OCI-LY7 (cell line): ENCODE data around the gene RIN1. TPM values are rescaled to one million over a fixed set of nuclear protein-coding genes. Genes with fewer than 3 reads are reported as not detected.
"Not testable (repeated sequence)": the region's sequence is repeated elsewhere in the genome, so short reads cannot be mapped to it uniquely, and the experiment has no call there.

ENCODE experiments used
- BruUV-seq: library from RNA; stranded (reverse); fragments of 400-500 nt; replicated peaks from 2 replicates; lab custom pipeline; 2021; lab: Mats Ljungman, UMichigan
- CTCF ChIA-PET: fragments of 300-600 bp; sonication (Branson Sonifier 250); formaldehyde crosslinking; loops from one replicate; lab custom pipeline; 2022; ENCODE audit warnings: antibody characterized with exemption; ENCODE audit not compliant: unreplicated experiment; lab: Charles Lee
- POLR2A ChIA-PET: fragments of 300-600 bp; sonication (Branson Sonifier 250); formaldehyde crosslinking; loops from one replicate; lab custom pipeline; 2022; ENCODE audit warnings: antibody characterized with exemption; lab: Charles Lee
- DNase-seq: peaks from one replicate; pipeline ENCODE4 v3.0.0-alpha.2; 2015; ENCODE audit warnings: low spot score
- H2AFZ ChIP-seq: fragments of 200-600 bp; sonication (generic), shearing (Covaris generic); 2 replicates; pipeline ENCODE4 v1.6.1; 2014; ENCODE audit warnings: mild to moderate bottlenecking, antibody characterized with exemption, low read length, moderate library complexity
- H3K27ac ChIP-seq: fragments of 200-600 bp; sonication (generic); 2 replicates; pipeline ENCODE4 v1.5.1; 2014; ENCODE audit warnings: mixed run types, low read depth, mild to moderate bottlenecking, moderate library complexity, low read length, inconsistent platforms; ENCODE audit not compliant: poor library complexity, severe bottlenecking
- H3K36me3 ChIP-seq: fragments of 200-600 bp; sonication (generic); 2 replicates; pipeline ENCODE4 v1.6.1; 2014; ENCODE audit warnings: mild to moderate bottlenecking, antibody characterized with exemption, low read length, moderate library complexity, mixed read lengths; ENCODE audit not compliant: insufficient read depth
- H3K4me1 ChIP-seq: fragments of 200-600 bp; sonication (generic); 2 replicates; pipeline ENCODE4 v1.5.1; 2014; ENCODE audit warnings: mild to moderate bottlenecking, low read length; ENCODE audit not compliant: insufficient read depth, poor library complexity, severe bottlenecking
- H3K4me2 ChIP-seq: fragments of 200-600 bp; sonication (generic); 2 replicates; pipeline ENCODE4 v1.6.1; 2014; ENCODE audit warnings: mild to moderate bottlenecking, low read length
- H3K4me3 ChIP-seq: fragments of 200-600 bp; sonication (generic); 2 replicates; pipeline ENCODE4 v1.5.1; 2014; ENCODE audit warnings: mild to moderate bottlenecking, low read depth, low read length; ENCODE audit not compliant: poor library complexity, severe bottlenecking
- H3K79me2 ChIP-seq: fragments of 200-600 bp; sonication (generic); 2 replicates; pipeline ENCODE4 v1.6.1; 2016; ENCODE audit warnings: low read depth, mild to moderate bottlenecking, low read length, moderate library complexity, mixed read lengths; ENCODE audit not compliant: insufficient read depth
- H3K9me2 ChIP-seq: fragments of 200-600 bp; sonication (generic); 2 replicates; pipeline ENCODE4 v1.6.1; 2016; ENCODE audit warnings: mild to moderate bottlenecking, low read length, mixed read lengths; ENCODE audit not compliant: insufficient read depth
- H3K9me3 ChIP-seq: fragments of 200-600 bp; sonication (generic); 2 replicates; pipeline ENCODE4 v1.6.1; 2014; ENCODE audit warnings: mild to moderate bottlenecking, mixed run types, low read length, mixed read lengths
- H4K20me1 ChIP-seq: fragments of 200-600 bp; sonication (generic); 2 replicates; pipeline ENCODE4 v1.6.1; 2014; ENCODE audit warnings: mild to moderate bottlenecking, antibody characterized with exemption, low read length, moderate library complexity, mixed read lengths; ENCODE audit not compliant: insufficient read depth
- CTCF ChIP-seq: fragments of 200-600 bp; sonication (generic); conservative IDR thresholded peaks from 2 replicates; pipeline ENCODE4 v1.5.1; 2014; ENCODE audit warnings: mild to moderate bottlenecking, antibody characterized with exemption, low read length, moderate library complexity, mixed read lengths
- EZH2phosphoT487 ChIP-seq: fragments of 200-600 bp; sonication (generic); IDR thresholded peaks from 2 replicates; pipeline ENCODE4 v1.6.1; 2018; ENCODE audit warnings: low read depth, borderline replicate concordance, mild to moderate bottlenecking, mixed run types, antibody characterized with exemption, low read length, moderate library complexity, mixed read lengths
- intact Hi-C: fragments of 100-400 bp; cut with micrococcal nuclease; formaldehyde crosslinking; loops from one replicate; pipeline ENCODE4 v1.10.0; 2022; ENCODE audit not compliant: unreplicated experiment
- total RNA-seq, 2 experiments: library from RNA; depleted of rRNA in 1 of 2; stranded (reverse); fragments of >200 nt in 1 of 2; shearing (Covaris generic) in 1 of 2; gene quantifications; 2 replicates each; pipeline ENCODE4 v1.2.3, GENCODE V29; 2014 to 2022

RIN1 gene
- total RNA-seq, 2 experiments from 2014 or later: 1.6 to 2.9 TPM

- POLR2A ChIA-PET: no interaction called here
- peaks cover 48% of the 10 kb centered on the region for H3K4me1 ChIP-seq
Measured at GRCh38 chr11:66321606-66322005, 14.6 kb downstream of the RIN1 start.

GRCh38 chr11:66320748-66321147 is 15.5 kb downstream of the RIN1 start:
- DNase-seq, POLR2A ChIA-PET, H3K9me3 ChIP-seq, H3K9me2 ChIP-seq, H3K79me2 ChIP-seq, H3K27ac ChIP-seq, H2AFZ ChIP-seq, H3K4me3 ChIP-seq, H4K20me1 ChIP-seq, H3K36me3 ChIP-seq, BruUV-seq, H3K4me2 ChIP-seq, intact Hi-C loops, CTCF ChIA-PET: not testable (repeated sequence)
- H3K4me1 ChIP-seq: peaks cover 39% of the 10 kb centered on the region

More at GRCh38 chr11:66321606-66322005, 14.6 kb downstream of the RIN1 start:
- no peak overlapping the region for H2AFZ ChIP-seq
- H3K27ac ChIP-seq: no peak overlapping the region
- no peaks in the 10 kb centered on the region for H3K9me3 ChIP-seq
- CTCF ChIA-PET: interaction anchor here (0.8 kb wide), 1 partner anchor 9 kb away, joined by 3 read pairs; no protein-coding TSS in a partner anchor
- H3K4me2 ChIP-seq: no peak overlapping the region
- intact Hi-C loops: no loop called here
- no peaks in the 10 kb centered on the region for H3K79me2 ChIP-seq
- no peaks in the 10 kb centered on the region for H4K20me1 ChIP-seq
- TF ChIP-seq EZH2phosphoT487 (no peak), CTCF (no peak)
- no peak for DNase-seq
- H3K4me3 ChIP-seq: no peak overlapping the region
- no peaks in the 10 kb centered on the region for H3K36me3 ChIP-seq
- no peaks in the 10 kb centered on the region for H3K9me2 ChIP-seq
- BruUV-seq: no TSS peak

- H4K20me1 ChIP-seq, H2AFZ ChIP-seq, H3K27ac ChIP-seq, POLR2A ChIA-PET, H3K79me2 ChIP-seq, intact Hi-C loops, H3K36me3 ChIP-seq, H3K9me2 ChIP-seq, H3K4me3 ChIP-seq, DNase-seq, CTCF ChIA-PET, BruUV-seq, H3K9me3 ChIP-seq, H3K4me2 ChIP-seq: not testable (repeated sequence)
- peaks cover 35% of the 10 kb centered on the region for H3K4me1 ChIP-seq
Measured at GRCh38 chr11:66320289-66320688, 15.9 kb downstream of the RIN1 start.

GRCh38 chr11:66318600-66318970 is 17.6 kb downstream of the RIN1 start:
- H4K20me1 ChIP-seq: no peaks in the 10 kb centered on the region
- peak overlapping the region; percentile 81 for H3K4me2 ChIP-seq
- peaks cover 30% of the 10 kb centered on the region for H3K4me1 ChIP-seq
- intact Hi-C loops: no loop called here
- ChIA-PET CTCF (interaction anchor here (0.9 kb wide), 1 partner anchor 53 kb away, joined by 3 read pairs; the partner anchor contains the start of gene SLC29A2), POLR2A (interaction anchor here (1.2 kb wide), 1 partner anchor 32 kb away, joined by 3 read pairs; no protein-coding TSS in a partner anchor)
- peak overlapping the region; percentile 49 for H3K4me3 ChIP-seq
- peak overlapping the region; percentile 83 for H2AFZ ChIP-seq
- peak overlapping the region; percentile 83 for H3K27ac ChIP-seq
- H3K9me2 ChIP-seq: no peaks in the 10 kb centered on the region
- H3K9me3 ChIP-seq: no peaks in the 10 kb centered on the region
- TF ChIP-seq EZH2phosphoT487: no peak
- H3K79me2 ChIP-seq: no peaks in the 10 kb centered on the region
- BruUV-seq: no TSS peak
- H3K36me3 ChIP-seq: no peaks in the 10 kb centered on the region
- DNase-seq: no peak
